SH-SY5Y (cell line): ENCODE measurements around the gene NFIA.

Experiments used
- GATA2 ChIP-seq: IDR thresholded peaks from 2 replicates; pipeline ENCODE4 v1.6.1; 2011; ENCODE audit warnings: mild to moderate bottlenecking, low read depth, low read length
- GATA3 ChIP-seq: IDR thresholded peaks from 2 replicates; pipeline ENCODE4 v1.6.1; 2011; ENCODE audit warnings: low read depth, mild to moderate bottlenecking, low read length, moderate library complexity

GRCh38 chr1:61419196-61419595 lies 336.8 kb downstream of the NFIA start:
- no peak for TF ChIP-seq GATA3
- TF ChIP-seq GATA2: no peak
